ENCODE data around the gene ATP2B3.

- TF ChIP-seq CTCF (IDR thresholded peaks at IDR 0.05), result no peak
- TF ChIP-seq SIN3A (IDR thresholded peaks at IDR 0.05; ENCODE audit: borderline replicate concordance, insufficient read depth, low read depth, low read length), result no peak
- TF ChIP-seq POLR2AphosphoS5 (IDR thresholded peaks at IDR 0.05; ENCODE audit: low read depth, low read length), result no peak
- no peak for TF ChIP-seq REST (IDR thresholded peaks at IDR 0.05; ENCODE audit: insufficient read depth in 1 of 2, low read depth in 2 of 2, low read length in 1 of 2)
- TF ChIP-seq TCF7L2 (IDR thresholded peaks at IDR 0.05; ENCODE audit: low read depth, low read length), result no peak
Observed at GRCh38 chrX:153477901-153478300, 39.5 kb upstream of the ATP2B3 start.

Measured in Panc1 (cell line).